ENCODE results near the gene PSMA5.
"Not testable (repeated sequence)": the region's sequence is repeated elsewhere in the genome, so short reads cannot be mapped to it uniquely, and the experiment has no call there.

The PSMA5 gene

DNA sequence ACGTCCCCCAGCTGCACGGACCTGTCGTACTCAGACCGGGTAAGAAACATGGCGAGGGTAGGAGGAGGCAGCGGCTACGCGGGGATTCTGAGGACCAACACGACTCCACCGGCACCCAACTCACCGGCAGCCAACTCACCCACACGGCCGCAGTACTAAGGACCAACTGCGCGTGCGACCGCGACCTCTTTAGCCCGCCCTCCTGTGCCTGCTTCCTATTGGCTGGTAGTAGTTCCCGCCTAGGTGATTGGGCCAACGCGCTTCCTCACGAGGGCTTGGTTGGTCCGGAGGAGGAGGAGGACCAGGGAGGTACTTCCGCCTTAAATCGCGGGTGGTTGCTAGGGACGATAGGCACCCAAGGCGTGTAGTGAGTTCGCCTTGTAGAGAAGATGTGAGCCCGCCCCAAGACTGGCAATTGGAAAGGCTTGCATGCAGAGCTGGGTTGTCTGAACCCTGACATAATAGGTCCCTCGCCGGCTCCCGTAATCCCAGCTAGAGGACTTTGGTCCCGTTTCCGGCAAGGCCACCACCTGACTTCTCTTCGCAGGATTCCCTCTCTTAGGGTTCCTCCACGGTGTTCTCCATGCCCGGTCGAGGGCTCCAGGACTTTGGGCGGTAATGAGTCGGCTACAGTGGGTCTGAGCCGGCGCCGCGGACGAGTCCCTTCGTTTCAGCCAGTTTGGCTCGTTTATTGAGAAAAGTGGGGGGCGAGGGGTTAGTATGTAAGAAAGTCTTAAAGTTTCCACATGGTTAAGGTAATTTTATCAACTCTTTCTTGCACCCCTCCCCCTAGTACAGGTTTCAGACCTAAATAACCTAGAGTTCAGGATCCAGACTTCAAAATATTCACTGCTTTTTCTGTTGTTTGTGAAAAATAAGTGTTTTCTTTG, at the start of gene PSMA5:
TSS of gene PSMA5 (minus strand) at position 168 of the 890 bp plus-strand sequence. CDS start at position 50, 118 bp downstream.
- peak; percentile 99 for DNase-seq

DNA sequence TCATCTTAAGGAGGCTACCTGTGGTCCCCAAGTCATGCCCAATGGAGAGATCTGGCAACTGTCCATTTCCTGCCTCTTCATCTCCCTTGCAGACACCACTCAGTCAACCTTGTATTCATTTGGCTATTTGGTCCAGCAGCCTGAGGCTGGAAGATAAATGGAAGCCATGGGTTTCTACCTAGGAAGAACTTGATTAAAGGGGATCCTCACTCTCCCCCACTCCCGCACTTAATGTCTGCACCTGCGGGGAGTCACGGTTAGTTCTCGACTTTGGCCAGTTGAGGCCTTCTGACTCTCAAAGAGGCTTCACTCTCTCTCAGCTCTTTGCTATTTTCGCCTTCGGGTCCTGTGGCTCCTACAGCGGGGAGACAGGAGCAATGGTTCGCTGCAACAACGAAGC, 49.0 kb upstream of the PSMA5 start:
- DNase-seq = no peak

DNA sequence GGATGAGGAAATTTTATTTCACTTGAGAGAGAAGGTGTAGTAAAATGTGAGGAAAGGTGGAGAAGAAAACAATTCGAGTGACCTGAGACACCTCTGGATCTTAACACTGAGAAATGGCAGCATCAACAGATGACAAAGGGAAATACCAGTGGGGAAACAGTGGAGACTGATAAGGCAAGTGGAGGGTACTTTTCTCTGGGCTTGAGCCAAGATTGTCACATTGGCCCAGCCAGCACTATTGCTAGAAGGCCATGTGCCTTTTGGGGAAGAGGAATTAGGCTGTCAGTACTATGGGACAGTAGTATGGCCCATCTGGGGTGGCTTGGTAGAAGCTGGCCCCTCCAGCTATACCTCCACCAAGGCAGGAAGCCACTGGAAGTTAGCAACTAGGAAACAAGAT, 48.4 kb upstream of the PSMA5 start:
- DNase-seq = no peak

DNA sequence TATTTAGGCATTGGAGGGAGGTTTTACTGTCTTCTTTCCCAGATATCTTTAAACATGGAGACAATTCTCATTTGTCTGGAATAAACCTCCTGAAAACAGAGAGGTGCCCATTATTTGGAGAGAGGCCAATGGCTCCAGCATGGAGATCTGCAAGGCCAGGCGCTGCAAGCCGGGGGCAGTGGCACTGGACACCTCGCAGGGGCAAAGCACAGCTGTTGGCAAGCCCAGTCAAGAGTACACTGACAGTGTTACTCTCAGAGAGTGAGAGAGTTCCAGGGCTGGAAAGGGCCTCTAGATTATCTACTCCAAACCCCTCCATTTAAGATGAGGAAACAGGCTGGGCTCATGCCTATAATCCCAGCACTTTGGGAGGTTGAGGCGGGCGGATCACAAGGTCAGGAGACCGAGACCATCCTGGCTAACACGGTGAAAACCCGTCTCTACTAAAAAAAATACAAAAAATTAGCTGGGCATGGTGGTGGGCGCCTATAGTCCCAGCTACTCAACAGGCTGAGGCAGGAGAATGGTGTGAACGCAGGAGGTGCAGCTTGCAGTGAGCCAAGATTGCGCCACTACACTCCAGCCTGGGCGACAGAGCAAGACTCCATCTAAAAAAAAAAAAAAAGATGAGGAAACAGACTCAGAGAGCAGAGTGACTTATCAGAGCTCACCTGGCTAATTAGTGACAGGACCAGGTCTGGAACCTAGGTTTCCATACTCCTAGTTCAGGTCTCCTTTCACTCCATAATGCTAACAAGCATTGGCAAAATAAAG, 47.2 kb upstream of the PSMA5 start:
- DNase-seq = not testable (repeated sequence)

DNA sequence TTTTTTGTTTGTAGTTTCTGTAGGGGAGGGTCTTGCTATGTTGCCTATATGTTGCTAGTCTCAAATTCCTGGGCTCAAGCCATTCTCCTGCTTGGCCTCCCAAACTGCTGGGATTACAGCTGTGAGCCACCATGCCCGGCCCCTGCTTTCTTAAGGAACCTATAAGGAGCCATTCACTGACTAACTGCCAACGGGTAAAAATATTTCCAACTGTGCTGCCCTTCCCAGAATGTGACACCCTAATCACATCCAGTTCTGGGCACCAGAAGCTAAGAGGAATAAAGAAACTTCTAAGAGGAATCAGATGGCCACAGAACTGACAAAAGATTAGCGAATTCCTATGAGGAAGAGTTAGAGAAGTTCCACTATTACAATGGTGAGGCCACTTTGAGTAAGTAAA, 46.5 kb upstream of the PSMA5 start:
- DNase-seq = no peak

DNA sequence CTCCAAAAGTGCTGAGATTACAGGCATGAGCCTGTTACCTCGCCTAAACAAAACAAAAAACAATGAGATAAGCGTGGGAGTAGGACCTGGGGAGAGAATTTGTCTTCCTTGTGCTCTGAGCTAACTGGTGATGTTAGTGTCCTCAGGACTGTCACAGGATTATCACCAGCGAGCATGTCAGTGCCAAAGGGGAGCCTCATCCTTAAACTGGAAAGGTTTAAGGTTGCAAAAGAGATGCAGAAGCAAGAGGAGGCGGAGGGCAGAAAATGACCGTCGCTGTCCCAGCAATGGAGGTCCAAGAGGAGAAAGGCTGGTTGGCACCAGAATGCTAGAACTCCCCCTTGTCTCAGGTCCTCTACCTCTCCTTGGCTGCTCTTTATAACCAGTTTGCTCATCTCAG, 44.0 kb upstream of the PSMA5 start:
- DNase-seq = no peak

DNA sequence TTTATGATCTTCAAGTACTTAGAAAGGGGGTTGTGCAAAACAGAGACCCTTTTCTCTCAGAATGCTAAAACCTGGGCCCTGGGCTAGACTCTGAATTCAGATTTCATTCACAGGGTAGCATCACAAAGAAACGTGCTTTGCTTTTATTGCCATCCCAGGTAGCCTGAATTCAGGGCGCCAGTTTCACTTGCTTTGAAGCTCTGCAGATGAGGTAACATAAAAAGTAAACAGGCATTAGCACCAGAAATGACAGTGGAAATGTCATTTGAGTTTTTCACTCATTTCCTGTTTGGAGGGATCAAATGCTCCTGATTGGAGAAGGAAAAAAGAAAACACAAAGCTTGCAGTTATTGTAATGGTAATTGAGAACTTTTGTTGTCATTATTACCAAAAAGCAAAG, 42.7 kb upstream of the PSMA5 start:
- DNase-seq = no peak

DNA sequence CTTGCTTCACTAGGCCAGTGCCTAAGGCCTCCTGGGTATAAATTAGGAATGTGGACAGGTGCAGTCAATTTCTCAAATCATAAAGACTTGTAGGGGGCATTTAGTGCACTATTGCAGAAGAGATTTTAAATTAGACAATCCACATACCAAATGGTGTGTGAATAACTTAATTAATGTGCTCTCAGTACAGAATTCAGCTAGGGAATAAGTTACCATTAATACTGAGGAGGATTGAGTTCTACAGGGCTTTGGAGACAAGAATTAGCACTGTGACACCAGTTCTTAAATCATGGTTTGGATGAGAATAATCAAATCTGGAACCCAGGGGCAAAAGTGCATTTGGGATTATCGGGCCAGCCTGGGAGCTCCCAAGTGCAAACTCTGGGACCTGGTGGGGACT, 41.8 kb upstream of the PSMA5 start:
- no peak for DNase-seq

DNA sequence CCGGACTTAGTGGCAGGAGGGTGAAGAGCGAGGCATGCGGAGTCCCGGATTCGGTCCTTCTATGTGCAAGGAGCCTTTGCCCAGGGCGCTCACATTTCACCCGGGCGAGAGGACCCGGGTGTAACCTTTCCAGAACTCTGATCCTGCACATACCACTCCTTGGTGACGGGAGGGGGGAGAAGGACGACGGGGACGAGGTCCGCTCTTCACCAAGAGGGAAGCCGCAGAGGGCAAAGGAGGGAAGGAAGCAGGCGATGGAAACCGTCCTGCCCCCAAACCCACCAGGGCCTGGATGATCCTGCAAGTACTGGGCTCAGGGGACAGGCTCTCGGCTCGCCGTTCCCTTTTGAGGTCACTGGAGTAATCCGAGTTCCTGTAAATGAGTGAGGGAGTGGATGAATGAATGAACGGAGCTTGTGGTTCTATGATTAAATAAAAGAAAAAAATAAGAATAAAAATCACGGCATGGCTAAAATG, 41.1 kb upstream of the PSMA5 start:
- DNase-seq = no peak

DNA sequence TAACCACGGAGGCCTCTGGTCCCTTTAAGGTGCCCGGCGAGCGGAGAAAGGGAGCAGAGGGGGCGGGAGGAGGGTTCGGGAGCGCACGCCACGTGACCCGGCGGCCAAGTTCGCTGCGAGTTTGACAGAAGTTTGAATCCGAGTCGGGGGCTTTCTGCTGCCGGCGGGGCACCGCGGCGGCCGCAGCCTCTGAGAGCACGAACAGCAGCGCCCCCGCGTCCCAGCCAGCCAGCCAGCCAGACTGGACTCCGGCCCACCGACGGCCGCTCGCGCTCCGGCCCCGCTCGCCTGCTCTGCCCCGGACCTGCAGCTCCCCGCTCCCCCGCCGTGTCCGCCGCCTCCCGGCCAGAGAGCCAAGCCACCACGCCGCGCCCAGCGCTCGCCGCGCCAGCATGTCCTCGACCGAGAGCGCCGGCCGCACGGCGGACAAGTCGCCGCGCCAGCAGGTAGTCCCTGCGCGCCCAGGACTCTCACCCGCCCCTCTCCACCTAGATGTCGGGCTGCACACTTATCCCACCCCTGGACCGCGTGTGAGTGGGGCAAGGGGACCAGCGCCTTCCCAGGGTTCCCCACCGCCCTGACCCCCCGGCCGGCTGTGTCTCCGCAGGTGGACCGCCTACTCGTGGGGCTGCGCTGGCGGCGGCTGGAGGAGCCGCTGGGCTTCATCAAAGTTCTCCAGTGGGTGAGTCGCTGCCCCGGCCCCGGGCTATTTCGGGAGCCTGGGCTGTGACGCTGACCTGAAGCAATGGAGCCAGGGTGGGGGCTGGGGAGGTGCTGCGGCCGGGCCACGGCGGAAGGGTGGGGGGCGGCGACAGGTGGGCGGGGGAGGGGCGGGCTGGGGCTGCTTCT, 40.4 kb upstream of the PSMA5 start, which contains the start of gene SYPL2:
TSS of gene SYPL2 (plus strand) at position 95 of the 849 bp plus-strand sequence. CDS start at position 393, 298 bp downstream.
- no peak for DNase-seq

DNA sequence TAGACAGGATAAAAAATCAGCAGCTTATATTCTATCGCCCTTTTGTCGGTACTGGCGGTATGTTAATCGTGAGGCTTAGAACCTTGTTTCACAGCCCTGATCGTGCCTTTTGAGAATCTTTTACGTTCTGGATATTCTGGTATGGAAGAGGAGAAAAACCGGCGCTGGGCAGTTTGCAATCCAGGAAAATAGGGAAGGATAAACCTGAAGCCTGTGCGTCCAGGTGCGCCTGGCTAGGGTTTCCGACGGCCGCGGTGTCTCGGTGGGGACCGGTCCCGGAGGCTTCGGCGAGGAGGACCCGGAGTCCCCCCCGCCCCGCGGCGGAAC, 39.8 kb upstream of the PSMA5 start:
- no peak for DNase-seq

DNA sequence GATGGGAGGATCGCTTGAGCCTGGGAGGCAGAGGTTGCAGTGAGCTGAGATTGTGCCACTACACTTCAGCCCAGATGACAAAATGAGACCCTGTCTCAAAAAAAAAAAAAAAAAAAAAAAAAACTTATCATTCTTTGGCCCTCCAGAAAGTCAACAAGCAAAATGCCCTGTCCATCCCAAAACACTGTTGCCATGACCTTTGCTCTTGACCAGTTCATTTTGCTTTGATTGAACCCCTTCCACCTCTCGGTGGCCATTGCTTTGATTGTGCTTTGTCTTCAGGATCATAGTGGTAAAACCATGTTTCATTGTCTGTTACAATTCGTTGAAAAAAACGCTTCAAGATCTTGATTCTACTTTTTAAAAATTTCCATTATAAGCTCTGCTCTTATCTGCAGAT, 31.6 kb upstream of the PSMA5 start:
- DNase-seq = no peak

DNA sequence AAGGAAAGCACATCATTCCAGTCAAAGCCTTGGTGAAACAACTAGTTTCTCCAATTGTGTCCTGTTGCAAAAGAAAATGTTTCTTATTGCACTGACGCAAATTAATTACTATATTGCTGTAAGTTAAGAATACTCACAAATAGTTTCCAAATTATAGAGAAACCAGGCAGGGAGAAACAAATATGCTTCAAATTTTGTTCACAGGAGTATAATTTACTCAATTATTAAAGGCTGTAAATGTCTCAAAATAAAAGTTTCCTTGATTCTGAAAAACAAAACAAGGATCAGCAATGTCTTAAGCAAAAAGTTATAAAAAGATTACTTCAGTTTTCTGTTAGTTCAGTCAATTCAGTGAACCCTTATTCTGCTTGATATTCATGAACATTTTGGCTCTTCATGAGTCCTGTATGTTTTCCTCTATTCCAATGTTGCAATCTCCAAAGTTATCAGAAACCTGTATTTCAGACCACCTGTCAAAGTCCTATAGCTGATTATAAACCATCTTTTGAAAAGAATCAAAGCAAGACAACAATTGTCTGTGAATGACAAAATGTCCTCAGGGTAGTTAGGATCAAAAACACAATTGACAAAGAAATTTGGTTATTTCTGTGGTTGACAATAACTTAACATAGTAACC, 28.4 kb upstream of the PSMA5 start:
- no peak for DNase-seq

DNA sequence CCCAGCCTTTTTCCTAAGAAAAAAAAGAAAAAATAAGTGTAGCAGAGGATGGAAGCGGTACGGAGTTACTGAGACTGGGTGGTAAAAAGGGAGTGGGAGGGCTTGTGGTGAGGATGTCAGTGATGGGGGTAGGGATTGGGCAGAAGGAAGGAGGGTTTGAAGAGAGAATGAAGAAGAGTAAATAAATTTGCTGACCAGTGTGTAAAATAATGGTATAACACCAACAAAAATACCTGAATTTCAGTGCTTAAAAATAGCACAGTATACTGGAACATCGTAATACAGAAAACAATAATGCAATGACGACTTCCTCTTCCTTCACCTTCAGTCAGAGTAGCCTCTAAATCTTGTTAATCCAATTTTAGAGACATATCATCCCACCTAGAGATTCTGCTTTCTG, 21.3 kb upstream of the PSMA5 start:
- DNase-seq = no peak

DNA sequence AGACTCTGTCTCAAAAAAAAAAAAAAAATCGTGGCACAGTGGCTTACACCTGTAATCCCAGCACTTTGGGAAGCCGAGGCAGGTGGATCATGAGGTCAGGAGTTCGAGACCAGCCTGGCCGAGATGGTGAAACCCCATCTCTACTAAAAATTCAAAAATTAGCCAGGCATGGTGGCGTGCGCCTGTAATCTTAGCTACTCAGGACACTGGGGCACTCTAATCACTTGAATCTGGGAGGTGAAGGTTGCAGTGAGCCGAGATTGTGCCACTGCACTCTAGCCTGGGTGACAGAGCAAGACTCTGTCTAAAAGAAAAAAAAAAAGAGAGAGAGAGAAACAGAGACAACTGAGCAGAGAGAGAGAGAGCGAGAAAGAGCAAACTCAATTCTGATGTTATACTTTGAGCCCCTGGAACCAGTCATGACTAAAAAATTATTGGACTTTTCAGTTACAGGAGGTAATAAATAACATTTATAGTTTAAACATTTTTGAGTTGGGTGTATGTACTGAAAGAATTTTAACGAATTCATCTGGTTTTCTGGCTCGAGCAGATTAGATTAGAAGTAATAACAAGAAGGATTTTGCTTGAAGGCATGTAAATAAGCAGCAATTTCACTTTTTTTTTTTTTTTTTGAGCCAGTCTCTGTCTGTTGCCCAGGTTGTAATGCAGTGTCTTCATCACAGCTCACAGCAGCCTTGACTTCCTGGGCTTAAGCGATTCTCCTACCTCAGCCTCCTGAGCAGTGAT, 19.9 kb upstream of the PSMA5 start:
- not testable (repeated sequence) for DNase-seq

DNA sequence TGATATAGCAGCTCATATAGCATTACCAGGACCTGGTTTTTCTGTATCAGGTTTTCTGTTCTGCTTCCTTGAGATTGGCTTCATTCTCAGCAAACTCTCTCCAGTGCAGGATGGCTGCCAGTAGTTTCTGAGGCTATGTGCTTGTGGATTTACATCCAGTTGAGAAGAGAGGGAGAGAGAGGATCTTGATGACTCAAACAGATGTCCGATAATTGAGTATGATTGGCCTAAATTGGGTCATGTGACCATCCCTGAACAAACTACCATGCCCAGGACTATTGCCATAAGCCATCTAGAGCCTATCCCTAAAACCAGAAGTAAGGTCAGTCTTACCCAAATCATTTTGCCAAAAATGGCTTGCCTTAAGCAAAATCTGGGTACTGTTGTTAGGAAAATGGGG, 18.1 kb upstream of the PSMA5 start:
- DNase-seq = no peak

DNA sequence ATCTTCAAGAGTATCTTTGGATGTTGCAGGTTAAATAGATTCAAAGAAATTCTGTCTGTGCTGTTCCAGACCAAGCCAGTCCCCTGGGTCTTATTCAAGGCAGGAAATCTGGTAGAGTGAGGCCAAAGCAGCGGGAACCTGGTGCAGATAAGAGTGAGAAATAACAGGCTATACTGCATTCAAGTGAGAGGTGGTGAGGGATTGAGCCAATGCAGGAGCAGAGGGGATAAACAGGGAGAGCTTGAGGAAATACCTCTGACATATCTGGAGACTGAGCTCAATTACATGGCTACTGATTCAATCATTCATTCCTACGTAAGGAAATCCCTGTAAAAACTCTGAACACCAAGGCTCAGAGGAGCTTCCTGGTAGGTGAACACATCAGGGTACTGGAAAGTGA, 17.2 kb upstream of the PSMA5 start:
- no peak for DNase-seq

DNA sequence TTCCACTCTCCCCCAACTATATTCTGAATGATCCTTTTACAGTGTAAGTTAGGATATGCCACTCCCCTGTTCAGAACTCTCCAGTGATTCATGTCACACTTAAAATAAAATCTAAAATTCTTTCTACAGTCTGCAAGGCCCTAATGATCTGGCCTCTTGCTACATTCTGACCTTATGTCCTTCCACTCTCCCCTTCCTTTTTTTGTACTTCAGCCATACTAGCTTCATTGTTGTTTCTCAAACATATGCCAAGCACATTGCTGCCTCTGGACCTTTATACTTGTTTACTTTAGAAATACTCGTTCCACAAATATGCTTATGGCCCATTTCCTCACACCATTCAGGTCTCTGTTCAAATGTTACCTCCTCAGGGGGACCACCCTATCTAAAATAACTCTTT, 14.8 kb upstream of the PSMA5 start:
- no peak for DNase-seq

DNA sequence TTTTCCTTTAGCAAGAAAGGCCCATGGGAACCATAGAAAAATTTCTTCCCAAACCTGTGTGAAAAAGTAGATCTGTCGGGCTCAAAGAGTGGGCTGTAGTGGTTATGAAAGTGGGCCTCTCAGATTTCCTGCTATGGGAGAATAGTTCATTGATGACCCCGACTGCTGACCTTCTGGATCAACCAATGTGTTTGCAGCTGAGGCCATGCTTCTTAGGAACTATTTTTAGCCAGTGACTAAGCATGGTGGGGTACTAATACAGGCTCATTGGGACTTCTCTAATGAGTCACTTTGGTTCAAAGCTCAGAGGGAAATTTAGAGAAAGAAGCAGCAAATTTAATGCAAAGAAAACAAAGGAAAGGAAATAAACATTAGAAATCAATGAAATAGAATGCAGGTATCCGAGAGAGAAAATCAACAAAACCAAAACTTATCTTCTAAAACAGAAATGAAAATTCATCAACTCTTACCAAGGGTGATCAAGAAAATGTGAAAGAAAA, 12.6 kb upstream of the PSMA5 start:
- no peak for DNase-seq

DNA sequence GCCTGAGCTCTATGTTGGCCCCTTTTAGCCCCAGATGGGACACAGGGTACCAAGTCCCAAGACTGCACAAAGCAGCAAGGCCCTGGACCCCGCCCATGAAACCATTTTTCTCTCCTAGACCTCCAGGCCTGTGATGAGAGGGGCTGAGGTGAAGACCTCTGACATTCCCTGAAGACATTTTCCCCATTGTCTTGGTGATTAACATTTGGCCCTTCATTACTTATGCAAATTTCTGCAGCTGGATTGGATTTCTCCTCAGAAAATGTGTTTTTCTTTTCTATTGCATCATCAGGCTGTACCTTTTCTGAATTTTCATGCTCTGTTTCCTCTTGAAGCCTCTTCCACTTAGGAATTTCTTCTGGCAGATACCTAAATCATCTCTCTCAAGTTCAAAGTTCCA, 8.2 kb upstream of the PSMA5 start:
- no peak for DNase-seq

DNA sequence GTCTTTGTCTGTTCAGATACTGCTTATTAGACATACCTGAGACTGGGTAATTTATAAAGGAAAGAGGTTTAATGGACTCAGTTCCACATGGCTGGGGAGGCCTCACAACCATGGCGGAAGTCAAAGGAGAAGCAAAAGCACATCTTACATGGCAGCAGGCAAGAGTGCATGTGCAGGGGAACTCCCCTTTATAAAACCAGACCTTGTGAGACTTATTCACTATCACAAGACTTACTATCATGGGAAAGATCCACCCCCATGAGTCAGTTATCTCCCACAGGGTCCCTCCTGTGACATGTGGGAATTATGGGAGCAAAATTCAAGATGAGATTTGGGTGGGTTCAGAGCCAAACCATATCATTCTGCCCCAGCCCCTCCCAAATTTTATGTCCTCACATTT, 7.1 kb upstream of the PSMA5 start:
- no peak for DNase-seq

DNA sequence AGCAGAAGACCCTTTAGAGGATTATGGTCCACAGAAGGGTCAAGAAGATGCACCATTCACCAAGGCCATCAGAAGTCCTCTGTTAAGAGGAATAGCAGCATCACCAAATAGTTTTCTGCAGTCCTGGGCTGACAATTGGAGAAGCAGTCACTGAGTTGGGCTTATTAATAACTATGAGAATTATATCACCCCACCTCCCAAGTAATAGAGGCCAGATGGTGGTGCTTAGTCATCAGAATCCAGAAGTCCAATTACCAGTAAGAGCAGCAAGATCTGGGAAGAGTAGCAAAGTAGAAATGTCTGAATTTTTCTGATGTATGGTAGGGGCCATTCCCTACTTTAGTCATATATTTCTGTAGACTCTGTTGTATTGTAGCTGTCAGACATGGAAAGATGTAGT, 6.1 kb upstream of the PSMA5 start:
- DNase-seq = no peak
